Measurements from ENCODE around the gene AMOTL1.

DNA sequence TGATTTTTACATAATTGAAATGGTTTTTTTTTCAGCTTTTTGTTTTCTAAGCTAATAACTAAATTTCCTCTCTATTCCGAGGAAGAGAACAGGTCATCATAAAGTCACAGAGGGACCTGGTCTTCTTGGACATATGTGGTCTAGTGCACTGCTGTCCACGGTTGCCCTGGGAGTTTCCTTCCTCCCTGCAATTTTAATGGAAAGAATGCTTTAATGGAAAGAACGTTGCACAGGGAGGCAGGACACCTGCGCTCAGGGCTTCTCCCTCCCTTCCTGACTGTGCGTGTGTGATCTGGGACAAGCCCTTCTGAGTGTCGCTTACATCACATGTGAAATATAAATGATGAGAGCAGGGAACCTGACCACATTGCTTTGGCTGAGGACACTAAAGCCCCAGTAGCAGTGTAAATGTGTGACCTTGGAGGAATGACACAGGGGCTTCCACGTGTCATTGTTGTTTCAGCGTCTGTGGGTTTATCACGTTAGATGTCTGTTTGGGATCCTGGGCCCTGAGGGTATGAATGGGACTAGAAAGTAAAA is 93.2 kb downstream of the AMOTL1 start:
- TF ChIP-seq, protein P1, sequence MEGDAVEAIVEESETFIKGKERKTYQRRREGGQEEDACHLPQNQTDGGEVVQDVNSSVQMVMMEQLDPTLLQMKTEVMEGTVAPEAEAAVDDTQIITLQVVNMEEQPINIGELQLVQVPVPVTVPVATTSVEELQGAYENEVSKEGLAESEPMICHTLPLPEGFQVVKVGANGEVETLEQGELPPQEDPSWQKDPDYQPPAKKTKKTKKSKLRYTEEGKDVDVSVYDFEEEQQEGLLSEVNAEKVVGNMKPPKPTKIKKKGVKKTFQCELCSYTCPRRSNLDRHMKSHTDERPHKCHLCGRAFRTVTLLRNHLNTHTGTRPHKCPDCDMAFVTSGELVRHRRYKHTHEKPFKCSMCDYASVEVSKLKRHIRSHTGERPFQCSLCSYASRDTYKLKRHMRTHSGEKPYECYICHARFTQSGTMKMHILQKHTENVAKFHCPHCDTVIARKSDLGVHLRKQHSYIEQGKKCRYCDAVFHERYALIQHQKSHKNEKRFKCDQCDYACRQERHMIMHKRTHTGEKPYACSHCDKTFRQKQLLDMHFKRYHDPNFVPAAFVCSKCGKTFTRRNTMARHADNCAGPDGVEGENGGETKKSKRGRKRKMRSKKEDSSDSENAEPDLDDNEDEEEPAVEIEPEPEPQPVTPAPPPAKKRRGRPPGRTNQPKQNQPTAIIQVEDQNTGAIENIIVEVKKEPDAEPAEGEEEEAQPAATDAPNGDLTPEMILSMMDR (IDR thresholded peaks at IDR 0.05) = no peak
- no peak for TF ChIP-seq POLR2A (IDR thresholded peaks at IDR 0.05)
